ENCODE results near the gene AUTS2.
A peak's percentile ranks its signal among the peaks of the same experiment; 100 is the strongest.

The AUTS2 gene

DNA sequence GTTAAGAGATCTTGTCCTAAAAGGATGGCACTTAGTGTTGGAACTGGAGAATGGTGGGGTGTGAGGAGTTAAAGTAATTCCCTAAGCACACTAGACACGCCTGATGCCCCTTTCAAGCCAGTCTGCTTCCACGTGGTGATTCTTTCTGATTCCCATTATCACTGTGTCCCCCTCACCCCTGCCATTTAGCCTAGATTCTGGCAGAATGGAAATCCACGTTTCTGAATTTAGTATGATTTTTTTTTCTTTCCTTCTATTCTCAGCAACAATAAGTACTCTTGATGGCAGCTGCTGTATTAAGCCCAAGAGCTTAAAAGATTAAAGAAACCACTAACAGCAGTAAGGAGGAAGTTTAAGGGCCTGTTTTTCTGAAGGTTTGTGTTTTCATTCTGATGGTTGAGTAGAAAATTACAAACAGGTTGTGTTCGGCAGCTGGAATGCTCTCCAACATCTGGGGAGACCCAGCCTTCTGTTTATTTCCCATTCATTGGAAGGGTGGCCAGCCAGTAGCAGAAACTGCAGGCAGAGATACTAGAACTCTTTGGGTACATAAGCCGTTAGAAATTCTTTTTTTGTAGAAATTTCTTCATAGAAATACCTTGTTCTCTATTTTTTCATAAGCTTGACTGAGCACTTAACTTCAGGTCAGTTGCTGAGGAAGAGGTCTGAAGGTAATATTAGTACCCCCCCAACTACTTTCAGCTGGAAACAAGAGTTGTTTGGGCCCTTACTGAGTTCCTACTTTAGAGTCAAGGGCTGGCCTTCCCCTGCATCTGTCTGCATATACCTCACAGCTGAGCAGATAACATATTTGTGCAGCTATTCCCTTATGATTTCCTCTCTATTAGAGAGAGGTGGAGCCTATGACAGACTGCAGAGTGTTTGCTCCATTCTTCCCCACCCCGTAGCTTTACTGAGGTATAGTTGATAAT, 355.1 kb downstream of the AUTS2 start:
- no peaks in the 10 kb centered on the region for H3K9me3 ChIP-seq
- no peaks in the 10 kb centered on the region for H3K27me3 ChIP-seq
- TF ChIP-seq CTCF (IDR thresholded peaks at IDR 0.05): no peak
- peaks cover 0 to 11% (median 4%) of the 10 kb centered on the region in 4 donors for H3K4me1 ChIP-seq
- H3K36me3 ChIP-seq: no peaks in the 10 kb centered on the region
- H3K4me3 ChIP-seq: no peak overlapping the region
- DNase-seq: no peak
- intact Hi-C loops (cut with DNase I; ENCODE audit: low total_unique reads): no loop called here
- H3K27ac ChIP-seq: no peak overlapping the region

GRCh38 chr7:69956541-69956940, 358.3 kb downstream of the AUTS2 start:
- Histone ChIP-seq H3K27me3 (no peaks in the 10 kb centered on the region), H3K4me3 (no peak overlapping the region), H3K36me3 (no peaks in the 10 kb centered on the region), H3K4me1 (peaks cover 0 to 17% (median 5%) of the 10 kb centered on the region in 4 donors), H3K9me3 (no peaks in the 10 kb centered on the region), H3K27ac (no peak overlapping the region)
- no peak for DNase-seq
- intact Hi-C loops (cut with DNase I; ENCODE audit: low total_unique reads): no loop called here
- no peak for TF ChIP-seq CTCF (IDR thresholded peaks at IDR 0.05)

- no peaks in the 10 kb centered on the region for H3K27me3 ChIP-seq
- peaks cover 0 to 28% (median 15%) of the 10 kb centered on the region in 4 donors for H3K4me1 ChIP-seq
- no peak overlapping the region for H3K4me3 ChIP-seq
- intact Hi-C loops (cut with DNase I; ENCODE audit: low total_unique reads): no loop called here
- no peak for DNase-seq
- H3K27ac ChIP-seq: no peak overlapping the region
- no peak for TF ChIP-seq CTCF (IDR thresholded peaks at IDR 0.05)
- no peaks in the 10 kb centered on the region for H3K36me3 ChIP-seq
- no peaks in the 10 kb centered on the region for H3K9me3 ChIP-seq
These were observed 359.4 kb downstream of the AUTS2 start for GRCh38 chr7:69957661-69958060.

DNA sequence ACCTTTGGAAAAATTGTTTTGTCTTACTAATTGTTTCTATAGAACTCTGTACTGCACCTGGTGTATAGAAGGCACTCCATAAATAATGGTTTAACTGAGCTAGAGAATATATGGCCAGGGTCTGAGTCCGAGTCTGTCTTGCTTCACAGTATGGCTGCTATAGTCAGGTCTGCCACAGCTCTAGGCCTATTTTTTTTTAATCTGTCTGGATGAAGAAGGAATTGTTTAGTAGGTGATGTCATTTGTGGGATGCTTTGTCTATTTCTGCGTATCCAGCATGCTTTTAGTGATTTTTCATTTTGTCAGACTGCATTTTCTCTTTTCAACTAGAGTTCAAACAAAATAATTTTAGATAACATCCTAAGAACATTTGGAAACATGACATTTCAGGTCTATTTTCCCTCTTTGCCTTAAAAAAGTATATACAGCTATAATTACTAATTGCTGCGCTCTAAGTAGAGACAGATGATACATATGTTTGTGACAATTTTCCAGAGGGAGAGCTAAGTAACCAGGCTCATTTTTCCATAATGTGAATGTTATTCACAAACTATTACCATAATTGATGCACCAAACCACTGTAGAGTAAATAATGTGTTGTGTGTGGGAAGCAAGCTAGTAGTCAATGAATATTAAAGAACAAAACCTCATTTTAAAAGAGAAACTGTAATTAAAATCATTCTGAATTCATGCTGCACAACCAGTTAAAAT, 361.7 kb downstream of the AUTS2 start:
- H3K36me3 ChIP-seq: no peaks in the 10 kb centered on the region
- no peak overlapping the region for H3K27ac ChIP-seq
- no peaks in the 10 kb centered on the region for H3K9me3 ChIP-seq
- DNase-seq: no peak
- no peak overlapping the region for H3K4me3 ChIP-seq
- intact Hi-C loops (cut with DNase I; ENCODE audit: low total_unique reads): no loop called here
- peaks cover 0 to 27% (median 14%) of the 10 kb centered on the region in 4 donors for H3K4me1 ChIP-seq
- H3K27me3 ChIP-seq: no peaks in the 10 kb centered on the region
- no peak for TF ChIP-seq CTCF (IDR thresholded peaks at IDR 0.05)

DNA sequence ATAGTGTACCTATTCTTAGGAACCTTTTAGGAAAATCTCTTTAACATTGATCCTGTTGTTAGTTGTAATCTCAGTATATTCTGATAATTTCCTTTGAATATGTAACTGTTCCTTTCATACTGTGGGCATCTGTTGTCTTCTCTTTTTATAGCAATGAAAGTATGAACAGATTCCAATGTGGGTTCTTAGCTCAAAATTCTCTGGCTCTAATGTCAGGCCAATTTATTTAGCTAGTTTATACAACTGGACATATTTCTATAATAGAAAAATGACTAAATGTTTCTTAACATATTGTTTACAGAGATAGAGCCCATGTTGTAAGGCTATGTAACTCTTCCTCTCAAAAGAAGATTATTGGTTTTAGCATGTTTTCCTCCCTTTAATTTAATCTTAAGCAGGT, 363.2 kb downstream of the AUTS2 start:
- no peak for DNase-seq
- no peaks in the 10 kb centered on the region for H3K9me3 ChIP-seq
- H3K4me1 ChIP-seq: peaks cover 0 to 26% (median 14%) of the 10 kb centered on the region in 4 donors

More for the DNA sequence above, 363.2 kb downstream of the AUTS2 start:
- TF ChIP-seq CTCF (IDR thresholded peaks at IDR 0.05): no peak
- Histone ChIP-seq H3K4me3 (no peak overlapping the region), H3K27ac (peak overlapping the region in 1 of 2 donors; percentile 0), H3K27me3 (no peaks in the 10 kb centered on the region), H3K36me3 (no peaks in the 10 kb centered on the region)
- intact Hi-C loops (cut with DNase I; ENCODE audit: low total_unique reads): no loop called here
